ENCODE results near the gene SLC26A3.

Gene SLC26A3

GRCh38 chr7:107815254-107815882 is 12.3 kb upstream of the SLC26A3 start:
- DNase-seq: no peak

- no peak for DNase-seq
Measured at GRCh38 chr7:107813524-107813923, 10.5 kb upstream of the SLC26A3 start.

- DNase-seq: no peak
Measured at GRCh38 chr7:107811934-107812333, 8.9 kb upstream of the SLC26A3 start.

- no peak for DNase-seq
Measured at GRCh38 chr7:107810626-107811025, 7.6 kb upstream of the SLC26A3 start.

GRCh38 chr7:107809179-107809578 is 6.2 kb upstream of the SLC26A3 start:
- no peak for DNase-seq

- no peak for DNase-seq
Measured at GRCh38 chr7:107799647-107800264, 3.3 kb downstream of the SLC26A3 start.

- no peak for DNase-seq
Measured at GRCh38 chr7:107792364-107792763, 10.7 kb downstream of the SLC26A3 start.

- no peak for DNase-seq
Measured at GRCh38 chr7:107789647-107790046, 13.4 kb downstream of the SLC26A3 start.

- no peak for DNase-seq
Measured at GRCh38 chr7:107788662-107789061, 14.4 kb downstream of the SLC26A3 start.

GRCh38 chr7:107788216-107788615 is 14.8 kb downstream of the SLC26A3 start:
- no peak for DNase-seq

- no peak for DNase-seq
Measured at GRCh38 chr7:107785926-107786325, 17.1 kb downstream of the SLC26A3 start.

GRCh38 chr7:107785170-107785569 is 17.9 kb downstream of the SLC26A3 start:
- no peak for DNase-seq

- no peak for DNase-seq
Measured at GRCh38 chr7:107783648-107784047, 19.4 kb downstream of the SLC26A3 start.

GRCh38 chr7:107782374-107782773 is 20.6 kb downstream of the SLC26A3 start:
- no peak for DNase-seq

GRCh38 chr7:107779647-107780099 is 23.4 kb downstream of the SLC26A3 start:
- DNase-seq: no peak

- no peak for DNase-seq
Measured at GRCh38 chr7:107778283-107778682, 24.7 kb downstream of the SLC26A3 start.

- DNase-seq: no peak
Measured at GRCh38 chr7:107777702-107778101, 25.3 kb downstream of the SLC26A3 start.

- no peak for DNase-seq
Measured at GRCh38 chr7:107773027-107773426, 30.0 kb downstream of the SLC26A3 start.

- no peak for DNase-seq
Measured at GRCh38 chr7:107768263-107768662, 34.8 kb downstream of the SLC26A3 start.

GRCh38 chr7:107767391-107767790 is 35.6 kb downstream of the SLC26A3 start:
- DNase-seq: no peak

GRCh38 chr7:107758667-107759066 is 44.4 kb downstream of the SLC26A3 start:
- no peak for DNase-seq

GRCh38 chr7:107754642-107755041 is 48.4 kb downstream of the SLC26A3 start:
- DNase-seq: no peak

GRCh38 chr7:107751113-107751512 is 51.9 kb downstream of the SLC26A3 start:
- DNase-seq: no peak

- no peak for DNase-seq
Measured at GRCh38 chr7:107746006-107746405, 57.0 kb downstream of the SLC26A3 start.

GRCh38 chr7:107744345-107744750 is 58.7 kb downstream of the SLC26A3 start:
- peak; percentile 30 for DNase-seq
